GM12878 (cell line): Measurements from ENCODE around the gene ZP4. TPM values are rescaled to one million over a fixed set of nuclear protein-coding genes. Genes with fewer than 3 reads are reported as not detected.
A peak's percentile ranks its signal among the peaks of the same experiment; 100 is the strongest.

ENCODE experiments used
- ATAC-seq: fragments of 200-7000 bp; cut with Tn5 transposase; 3 replicates; pipeline ENCODE4 v1.9.1; 2020; ENCODE audit warnings: mild to moderate bottlenecking, moderate library complexity
- BruUV-seq: library from RNA; stranded (reverse); fragments of 400-500 nt; replicated peaks from 2 replicates; lab custom pipeline; 2021; lab: Mats Ljungman, UMichigan
- CTCF ChIA-PET: fragments of 300-600 bp; sonication (Branson Sonifier 250); formaldehyde crosslinking; extraction: SDS; loops from one replicate; lab custom pipeline; 2021; ENCODE audit warnings: inconsistent platforms; lab: Yijun Ruan, JAX
- POLR2A ChIA-PET: fragments of 350-600 bp; formaldehyde crosslinking; extraction: SDS; loops from one replicate; lab custom pipeline; 2021; ENCODE audit warnings: inconsistent platforms; lab: Charles Lee
- RAD21 ChIA-PET: fragments of 300-600 bp; sonication (Branson Sonifier 250); formaldehyde crosslinking; loops from one replicate; lab custom pipeline; 2023; ENCODE audit warnings: antibody characterized with exemption; ENCODE audit not compliant: unreplicated experiment; lab: Charles Lee
- SMC1A ChIA-PET: fragments of 300-600 bp; sonication (Branson Sonifier 250); formaldehyde crosslinking; loops from one replicate; lab custom pipeline; 2023; ENCODE audit not compliant: unreplicated experiment, uncharacterized antibody; lab: Charles Lee
- DNase-seq: peaks from one replicate; pipeline ENCODE4 v3.0.0-alpha.2; 2011; ENCODE audit warnings: low read depth, low spot score
- FAIRE-seq: peaks from 3 replicates; lab custom pipeline; 2011; peaks lifted over from hg19 to GRCh38; lab: Jason Lieb, UNC
- H2AFZ ChIP-seq: 2 replicates; pipeline ENCODE4 v1.6.0; 2011; ENCODE audit warnings: low read depth, low read length, control low read depth; ENCODE audit not compliant: control insufficient read depth
- H3K27ac ChIP-seq: 2 replicates; pipeline ENCODE4 v1.5.1; 2011; ENCODE audit warnings: control low read depth; ENCODE audit not compliant: control insufficient read depth, insufficient read depth
- H3K27me3 ChIP-seq, 2 experiments: replicated peaks in 1 of 2; 2 replicates each; pipeline versions ENCODE4 v1.6.0 to v1.6.1; 2011; ENCODE audit warnings: low read length in 1 of 2; ENCODE audit not compliant: control insufficient read depth in 2 of 2, insufficient read depth in 2 of 2
- H3K36me3 ChIP-seq, 2 experiments: 2 replicates each; pipeline ENCODE4 v1.5.1; 2011; ENCODE audit warnings: low read length in 1 of 2; ENCODE audit not compliant: control insufficient read depth in 2 of 2, insufficient read depth in 2 of 2
- H3K4me1 ChIP-seq: 2 replicates; pipeline ENCODE4 v1.6.1; 2011; ENCODE audit warnings: mild to moderate bottlenecking, low read length, moderate library complexity, mixed read lengths; ENCODE audit not compliant: control insufficient read depth, insufficient read depth
- H3K4me2 ChIP-seq: 2 replicates; pipeline ENCODE4 v1.6.0; 2011; ENCODE audit warnings: control low read depth; ENCODE audit not compliant: control insufficient read depth, insufficient read depth
- H3K4me3 ChIP-seq: fragments of 200-600 bp; sonication (generic); 2 replicates; pipeline ENCODE4 v1.5.1; 2016
- H3K79me2 ChIP-seq: 2 replicates; pipeline ENCODE4 v1.6.0; 2011; ENCODE audit warnings: low read length; ENCODE audit not compliant: control insufficient read depth, insufficient read depth
- H3K9ac ChIP-seq: 2 replicates; pipeline ENCODE4 v1.8.0; 2011; ENCODE audit warnings: low read length, control low read depth, mixed read lengths; ENCODE audit not compliant: control insufficient read depth, insufficient read depth
- H3K9me3 ChIP-seq: replicated peaks from 3 replicates; pipeline ENCODE4 v1.5.1; 2011; ENCODE audit warnings: mild to moderate bottlenecking, low read length; ENCODE audit not compliant: control insufficient read depth, insufficient read depth
- H4K20me1 ChIP-seq: 2 replicates; pipeline ENCODE4 v1.6.0; 2011; ENCODE audit not compliant: control insufficient read depth, insufficient read depth
- BCL11A ChIP-seq: IDR thresholded peaks from 2 replicates; pipeline ENCODE4 v1.6.1; 2011; ENCODE audit warnings: low read depth, low read length
- CBX5 ChIP-seq: sonication (generic); IDR thresholded peaks from 2 replicates; pipeline ENCODE4 v1.6.1; 2016; ENCODE audit warnings: low read depth, moderate library complexity, mild to moderate bottlenecking, inconsistent platforms
- CREB1 ChIP-seq: IDR thresholded peaks from 2 replicates; pipeline ENCODE4 v1.6.1; 2012; ENCODE audit warnings: low read depth, mild to moderate bottlenecking, inconsistent platforms
- EED ChIP-seq: sonication (generic); IDR thresholded peaks from 2 replicates; pipeline ENCODE4 v1.6.1; 2016; ENCODE audit warnings: antibody characterized with exemption, low read depth
- EGR1 ChIP-seq, 2 experiments: IDR thresholded peaks; 1 replicate in 1 of 2; 2 replicates in 1 of 2; pipeline ENCODE4 v1.6.1; 2011 to 2012; ENCODE audit warnings: low read depth in 2 of 2, low read length in 2 of 2, borderline replicate concordance in 1 of 2, mild to moderate bottlenecking in 1 of 2, moderate library complexity in 1 of 2
- ESRRA ChIP-seq: IDR thresholded peaks from 2 replicates; pipeline ENCODE4 v1.6.1; 2012; ENCODE audit warnings: mild to moderate bottlenecking, low read length, improper control_type of control experiment
- HDAC2 ChIP-seq: fragments of 200-600 bp; sonication (generic); IDR thresholded peaks from 2 replicates; pipeline ENCODE4 v1.6.1; 2017
- IRF4 ChIP-seq: IDR thresholded peaks from 2 replicates; pipeline ENCODE4 v1.6.1; 2011; ENCODE audit warnings: low read depth, low read length
- MXI1 ChIP-seq: fragments of 150-350 bp; IDR thresholded peaks from 2 replicates; pipeline ENCODE4 v1.6.1; 2011; ENCODE audit warnings: low read depth, mild to moderate bottlenecking, inconsistent platforms, low read length, improper control_type of control experiment
- NR2C2 ChIP-seq: IDR thresholded peaks from 2 replicates; pipeline ENCODE4 v1.6.1; 2011; ENCODE audit warnings: borderline replicate concordance, low read depth; ENCODE audit not compliant: control insufficient read depth, insufficient read length
- NR2F1 ChIP-seq: fragments of 450-650 bp; conservative IDR thresholded peaks from 2 replicates; pipeline ENCODE4 v1.6.1; 2017; ENCODE audit warnings: mild to moderate bottlenecking
- NRF1 ChIP-seq: conservative IDR thresholded peaks from 2 replicates; pipeline ENCODE4 v1.6.1; 2011; ENCODE audit warnings: mild to moderate bottlenecking, low read depth, low read length, improper control_type of control experiment
- SMC3 ChIP-seq: IDR thresholded peaks from 2 replicates; pipeline ENCODE4 v1.6.1; 2011; ENCODE audit warnings: low read length, improper control_type of control experiment, borderline replicate concordance
- SREBF1 ChIP-seq: IDR thresholded peaks from 2 replicates; pipeline ENCODE4 v1.6.1; 2012; ENCODE audit warnings: mild to moderate bottlenecking, low read length
- ZNF207 ChIP-seq: fragments of 450-650 bp; IDR thresholded peaks from 2 replicates; pipeline ENCODE4 v1.6.1; 2014; ENCODE audit warnings: antibody characterized with exemption, mild to moderate bottlenecking, borderline replicate concordance
- WGBS: methylation state at CpG from one replicate; pipeline ENCODE4 v1.1.6; 2016; ENCODE audit warnings: low lambda C conversion rate; ENCODE audit not compliant: insufficient replicate concordance, insufficient coverage; ENCODE audit errors: missing lambda C conversion rate; 5-methylcytosine and 5-hydroxymethylcytosine counted together
- in situ Hi-C: fragments of 300-500 bp; cut with MboI; formaldehyde crosslinking; loops from 9 replicates; pipeline ENCODE4 v1.14.3; 2018; ENCODE audit warnings: mixed read lengths
- intact Hi-C: fragments of 100-400 bp; cut with micrococcal nuclease; formaldehyde crosslinking; loops from one replicate; pipeline ENCODE4 v1.14.2; 2022; ENCODE audit not compliant: unreplicated experiment
- polyA plus RNA-seq, 11 experiments: library from polyadenylated mRNA; depleted of rRNA in 4 of 11; unstranded in 6 of 11; stranded (reverse) in 5 of 11; fragments of >200 nt; fragmentation: Nextera tagmentation in 4 of 11; fragmentation: Illumina TruSeq in 1 of 11; extraction: Ambion mirVana in 4 of 11; extraction: Trizol in 1 of 11; gene quantifications; 1 replicate in 1 of 11; 2 replicates in 10 of 11; pipeline versions ENCODE4 v1.2.1 to v1.2.3, GENCODE V29; 2011 to 2016; ENCODE audit warnings: inconsistent platforms in 2 of 11, missing spikeins in 2 of 11, low read depth in 1 of 11
- total RNA-seq, 4 experiments: library from RNA; depleted of rRNA in 3 of 4; stranded (reverse); fragments of >200 nt in 3 of 4; fragmentation: Illumina TruSeq in 1 of 4; extraction: Trizol in 1 of 4; gene quantifications; 2 replicates each; pipeline versions ENCODE4 v1.2.1 to v1.2.3, GENCODE V29; 2013 to 2021
- TF ChIP-seq, protein P1 (sequence below): fragments of 450-650 bp; IDR thresholded peaks from 2 replicates; pipeline ENCODE4 v1.6.1; 2017; ENCODE audit warnings: mild to moderate bottlenecking, moderate library complexity
- TF ChIP-seq, protein P2 (sequence below): fragments of 150-350 bp; IDR thresholded peaks from 2 replicates; pipeline ENCODE4 v1.6.1; 2014; ENCODE audit warnings: mild to moderate bottlenecking, low read depth, low read length

Gene ZP4
- total and polyA plus RNA-seq, 10 of the 15 experiments (the other 5 are each of a cell fraction or from before 2014, with no cell fraction given), result 0.23 TPM; not detected in 9

DNA sequence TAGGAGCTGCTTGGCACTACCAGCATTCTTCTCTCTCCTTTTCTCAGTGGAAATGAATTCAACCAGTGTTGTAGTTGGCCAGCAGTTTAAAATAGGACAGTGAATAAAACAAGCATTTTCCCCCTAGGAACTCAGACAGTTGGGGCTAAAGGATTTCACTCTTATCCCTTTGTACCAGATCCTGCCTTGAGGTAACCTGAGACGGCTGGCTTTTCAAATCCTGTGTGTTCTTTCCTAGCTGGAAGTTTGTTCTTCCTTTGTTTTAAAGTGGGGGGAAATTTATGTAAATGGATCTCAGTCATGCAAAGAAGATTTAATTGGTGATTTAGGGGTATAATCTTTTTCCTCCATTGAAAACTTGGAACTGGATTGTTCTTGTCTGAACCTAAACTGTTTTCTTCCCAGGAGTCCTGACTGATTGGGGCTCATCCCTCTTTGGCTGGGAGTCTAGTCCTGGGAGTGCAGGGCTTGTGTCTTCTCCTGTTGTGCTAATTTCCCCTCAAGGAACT is 23.3 kb downstream of the ZP4 start (continued):
- TF ChIP-seq NR2F1 (no peak), HDAC2 (no peak), NR2C2 (no peak), SREBF1 (no peak), BCL11A (no peak), EGR1 (IDR thresholded peaks at IDR 0.05; ENCODE audit: borderline replicate concordance in 1 of 2, low read depth in 2 of 2, low read length in 2 of 2) (no peak)

DNA sequence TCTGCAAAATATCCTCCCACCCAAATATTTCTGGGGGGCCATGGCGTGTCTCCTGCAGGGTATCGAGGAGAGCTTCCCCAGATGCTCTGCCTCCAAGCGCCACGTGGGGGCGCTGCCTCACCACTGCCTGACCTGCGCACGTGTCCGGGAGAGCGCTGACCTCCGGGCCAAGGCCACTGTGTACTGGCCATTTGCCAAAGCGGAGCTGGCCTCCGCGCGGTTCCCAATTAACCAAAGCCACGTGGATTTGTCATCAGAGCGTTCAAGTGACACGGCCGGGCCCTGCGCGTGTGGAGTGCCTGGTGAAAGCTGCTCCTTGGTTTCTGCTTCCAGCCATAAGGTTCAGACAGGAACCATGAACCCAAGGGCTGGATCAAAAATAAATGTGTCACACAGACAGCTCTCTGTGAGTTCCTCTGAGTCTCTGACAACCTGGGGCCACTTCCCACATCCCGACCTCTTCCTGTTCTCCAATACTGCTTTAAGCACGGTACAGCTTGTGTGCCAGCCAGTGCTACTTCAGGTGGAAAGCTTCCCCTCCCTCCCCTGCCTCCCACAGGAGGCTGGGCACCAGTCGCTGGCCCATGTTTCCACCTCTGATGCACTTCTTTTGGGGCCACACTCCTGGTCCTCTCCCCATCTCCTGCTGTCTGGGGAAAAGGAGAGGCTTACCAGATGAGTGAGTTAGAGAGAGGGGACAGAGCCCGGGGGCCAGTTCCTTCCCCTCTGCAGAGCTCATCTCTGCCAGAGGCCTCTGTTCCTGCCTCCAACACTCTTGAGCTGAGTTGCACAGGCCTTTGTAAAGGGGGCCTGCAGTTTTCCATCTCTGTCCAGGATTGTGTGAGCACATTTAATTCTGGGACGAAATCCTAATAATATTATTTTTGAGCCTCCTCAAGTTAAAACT is 26.1 kb downstream of the ZP4 start:
- no TSS peak for BruUV-seq
- no peak overlapping the region for H3K27ac ChIP-seq
- peak; percentile 93 for ATAC-seq
- H3K4me2 ChIP-seq, result no peak overlapping the region
- CTCF ChIA-PET, result interaction anchor here (0.6 to 5.8 kb wide), 56 partner anchors 9 to 1087 kb away, joined by 3 to 45 read pairs (median 5); no protein-coding TSS in a partner anchor
- no peaks in the 10 kb centered on the region for H3K79me2 ChIP-seq
- intact Hi-C loops (loop anchor here (1.0 to 2.0 kb wide), 2 partner anchors 370 to 565 kb away; no protein-coding TSS in a partner anchor), in situ Hi-C loops (no loop called here)
- DNase-seq, result peak; percentile 5
- no peaks in the 10 kb centered on the region for H3K4me1 ChIP-seq
- H3K9ac ChIP-seq, result no peak overlapping the region
- H2AFZ ChIP-seq, result no peak overlapping the region; the same call in 1 of the 2 replicates
- H3K36me3 ChIP-seq, result no peaks in the 10 kb centered on the region
- 23% methylated on average over 24 of the region's 25 CpGs for WGBS
- RAD21 ChIA-PET, result interaction anchor here (0.6 to 3.2 kb wide), 29 partner anchors 9 to 1088 kb away, joined by 3 to 18 read pairs (median 3); no protein-coding TSS in a partner anchor
- SMC1A ChIA-PET, result interaction anchor here (0.6 to 3.8 kb wide), 30 partner anchors 9 to 1087 kb away, joined by 3 to 29 read pairs (median 4); no protein-coding TSS in a partner anchor
- no peaks in the 10 kb centered on the region for H3K9me3 ChIP-seq
- H3K4me3 ChIP-seq, result no peak overlapping the region
- no peaks in the 10 kb centered on the region for H4K20me1 ChIP-seq
- no peaks in the 10 kb centered on the region for H3K27me3 ChIP-seq
- FAIRE-seq, result no peak
- POLR2A ChIA-PET, result interaction anchor here (0.6 kb wide), 2 partner anchors 25 to 431 kb away, joined by 3 to 4 read pairs; no protein-coding TSS in a partner anchor
- TF ChIP-seq ESRRA, result no peak
- no peak for TF ChIP-seq CBX5
- no peak for TF ChIP-seq ZNF207
- TF ChIP-seq SMC3, result peak; percentile 71
- TF ChIP-seq, protein P1, sequence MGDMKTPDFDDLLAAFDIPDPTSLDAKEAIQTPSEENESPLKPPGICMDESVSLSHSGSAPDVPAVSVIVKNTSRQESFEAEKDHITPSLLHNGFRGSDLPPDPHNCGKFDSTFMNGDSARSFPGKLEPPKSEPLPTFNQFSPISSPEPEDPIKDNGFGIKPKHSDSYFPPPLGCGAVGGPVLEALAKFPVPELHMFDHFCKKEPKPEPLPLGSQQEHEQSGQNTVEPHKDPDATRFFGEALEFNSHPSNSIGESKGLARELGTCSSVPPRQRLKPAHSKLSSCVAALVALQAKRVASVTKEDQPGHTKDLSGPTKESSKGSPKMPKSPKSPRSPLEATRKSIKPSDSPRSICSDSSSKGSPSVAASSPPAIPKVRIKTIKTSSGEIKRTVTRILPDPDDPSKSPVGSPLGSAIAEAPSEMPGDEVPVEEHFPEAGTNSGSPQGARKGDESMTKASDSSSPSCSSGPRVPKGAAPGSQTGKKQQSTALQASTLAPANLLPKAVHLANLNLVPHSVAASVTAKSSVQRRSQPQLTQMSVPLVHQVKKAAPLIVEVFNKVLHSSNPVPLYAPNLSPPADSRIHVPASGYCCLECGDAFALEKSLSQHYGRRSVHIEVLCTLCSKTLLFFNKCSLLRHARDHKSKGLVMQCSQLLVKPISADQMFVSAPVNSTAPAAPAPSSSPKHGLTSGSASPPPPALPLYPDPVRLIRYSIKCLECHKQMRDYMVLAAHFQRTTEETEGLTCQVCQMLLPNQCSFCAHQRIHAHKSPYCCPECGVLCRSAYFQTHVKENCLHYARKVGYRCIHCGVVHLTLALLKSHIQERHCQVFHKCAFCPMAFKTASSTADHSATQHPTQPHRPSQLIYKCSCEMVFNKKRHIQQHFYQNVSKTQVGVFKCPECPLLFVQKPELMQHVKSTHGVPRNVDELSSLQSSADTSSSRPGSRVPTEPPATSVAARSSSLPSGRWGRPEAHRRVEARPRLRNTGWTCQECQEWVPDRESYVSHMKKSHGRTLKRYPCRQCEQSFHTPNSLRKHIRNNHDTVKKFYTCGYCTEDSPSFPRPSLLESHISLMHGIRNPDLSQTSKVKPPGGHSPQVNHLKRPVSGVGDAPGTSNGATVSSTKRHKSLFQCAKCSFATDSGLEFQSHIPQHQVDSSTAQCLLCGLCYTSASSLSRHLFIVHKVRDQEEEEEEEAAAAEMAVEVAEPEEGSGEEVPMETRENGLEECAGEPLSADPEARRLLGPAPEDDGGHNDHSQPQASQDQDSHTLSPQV, result no peak
- no peak for TF ChIP-seq NRF1
- no peak for TF ChIP-seq EED
- TF ChIP-seq MXI1, result peak; percentile 38; the same call in 1 of the 2 replicates
- no peak for TF ChIP-seq IRF4
- no peak for TF ChIP-seq CREB1
- TF ChIP-seq, protein P2, sequence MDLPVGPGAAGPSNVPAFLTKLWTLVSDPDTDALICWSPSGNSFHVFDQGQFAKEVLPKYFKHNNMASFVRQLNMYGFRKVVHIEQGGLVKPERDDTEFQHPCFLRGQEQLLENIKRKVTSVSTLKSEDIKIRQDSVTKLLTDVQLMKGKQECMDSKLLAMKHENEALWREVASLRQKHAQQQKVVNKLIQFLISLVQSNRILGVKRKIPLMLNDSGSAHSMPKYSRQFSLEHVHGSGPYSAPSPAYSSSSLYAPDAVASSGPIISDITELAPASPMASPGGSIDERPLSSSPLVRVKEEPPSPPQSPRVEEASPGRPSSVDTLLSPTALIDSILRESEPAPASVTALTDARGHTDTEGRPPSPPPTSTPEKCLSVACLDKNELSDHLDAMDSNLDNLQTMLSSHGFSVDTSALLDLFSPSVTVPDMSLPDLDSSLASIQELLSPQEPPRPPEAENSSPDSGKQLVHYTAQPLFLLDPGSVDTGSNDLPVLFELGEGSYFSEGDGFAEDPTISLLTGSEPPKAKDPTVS, result no peak
